Muscle of back (tissue), 11 donors: ENCODE measurements around the gene DUSP28. TPM values are rescaled to one million over a fixed set of nuclear protein-coding genes. Genes with fewer than 3 reads are reported as not detected.

Experiments
- DNase-seq, 3 donors: peaks; one replicate each; pipeline versions ENCODE4 v3.0.0 to v3.0.0-alpha.2; 2013
- polyA plus RNA-seq, 10 donors: library from polyadenylated mRNA; unstranded; fragments of 120-200 nt; gene quantifications; one replicate each; pipeline ENCODE4 v1.2.1, GENCODE V29; 2013; ENCODE audit not compliant: insufficient read length in 10 of 10

Gene DUSP28
- polyA plus RNA-seq, 10 donors: 8.1 to 11.0 (median 9.6) TPM

DNA sequence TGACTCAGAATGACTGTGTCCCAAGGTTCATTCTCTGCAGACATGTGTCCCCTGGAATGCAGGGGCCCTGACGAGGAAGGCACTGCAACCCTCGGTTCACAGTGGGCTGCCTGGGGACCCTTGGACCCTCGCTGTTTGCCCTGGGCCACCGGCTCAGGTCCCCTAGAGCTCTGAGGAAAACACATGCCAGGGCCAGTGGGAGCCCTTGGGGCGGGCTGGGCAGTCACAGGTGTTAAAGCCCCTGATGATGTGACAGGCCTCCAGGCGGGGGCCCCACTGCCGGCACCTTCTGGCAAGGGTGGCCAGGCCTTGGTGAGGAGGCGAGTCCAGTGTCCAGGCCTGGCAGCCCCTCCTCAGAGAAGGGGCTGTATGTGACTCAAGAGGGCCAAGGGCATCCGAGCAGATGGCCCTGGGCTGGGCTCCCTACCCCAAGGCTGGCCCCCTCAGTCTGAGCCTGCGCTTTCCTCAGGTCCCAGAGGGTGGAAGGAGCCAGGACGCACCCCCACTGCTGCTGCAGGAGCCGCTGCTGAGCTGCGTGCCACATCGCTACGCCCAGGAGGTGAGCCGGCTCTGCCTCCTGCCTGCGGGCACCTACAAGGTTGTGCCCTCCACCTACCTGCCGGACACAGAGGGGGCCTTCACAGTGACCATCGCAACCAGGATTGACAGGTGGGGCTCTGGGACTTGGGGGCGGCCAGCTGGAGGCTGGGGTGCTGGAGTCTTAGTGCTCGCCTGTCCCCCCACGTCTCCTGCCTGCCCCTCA is 37.4 kb downstream of the DUSP28 start:
- no peak for DNase-seq

DNA sequence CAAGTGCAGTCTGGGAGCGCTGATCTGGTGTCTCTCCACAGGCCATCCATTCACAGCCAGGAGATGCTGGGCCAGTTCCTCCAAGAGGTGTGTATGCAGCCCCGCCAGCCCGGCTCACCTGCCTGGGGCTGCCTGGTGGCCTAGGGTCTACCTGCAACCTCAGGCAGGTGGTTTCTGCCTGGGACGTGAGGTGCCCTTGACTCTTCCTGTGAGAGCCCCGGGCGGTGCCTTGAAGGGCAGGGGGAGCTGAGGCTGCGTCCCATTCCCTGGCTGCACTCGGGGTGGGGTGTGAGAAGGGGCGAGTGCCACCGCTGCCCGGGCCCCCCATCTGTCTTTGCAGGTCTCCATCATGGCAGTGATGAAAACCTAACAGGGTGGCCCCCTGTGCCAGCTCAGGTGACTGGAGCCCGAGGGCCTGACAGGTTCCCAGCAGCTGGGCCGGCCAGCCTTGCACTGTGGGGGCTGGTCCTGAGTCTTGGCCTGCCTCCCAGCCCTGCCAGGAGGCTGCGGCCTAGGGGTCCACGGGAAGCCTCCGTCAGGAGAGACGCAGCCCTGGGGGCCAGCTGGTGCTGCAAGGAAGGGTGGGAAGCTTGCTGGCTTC is 38.3 kb downstream of the DUSP28 start:
- DNase-seq: no peak

DNA sequence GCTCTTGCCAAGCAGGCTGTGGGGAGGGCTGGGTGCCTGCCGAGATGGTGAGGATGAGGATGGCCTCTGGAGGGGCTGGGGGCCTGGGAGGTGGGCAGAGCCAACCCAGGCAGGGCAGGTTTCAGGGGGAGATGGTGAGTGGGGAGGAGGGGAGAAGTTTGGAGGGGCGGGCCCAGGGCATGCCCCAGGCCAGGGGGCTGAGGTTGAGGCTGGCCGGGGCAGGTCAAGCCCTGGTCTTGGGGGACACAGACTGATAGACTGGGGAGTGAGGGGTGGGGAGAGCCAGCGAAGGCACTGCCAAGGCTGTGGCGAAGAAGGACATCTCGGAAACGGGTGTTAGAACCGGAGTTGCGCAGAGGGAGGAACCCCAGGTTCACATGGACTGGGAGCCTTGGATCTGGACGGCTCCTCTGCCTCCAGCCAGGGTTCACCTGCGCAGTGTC is 39.0 kb downstream of the DUSP28 start:
- no peak for DNase-seq

DNA sequence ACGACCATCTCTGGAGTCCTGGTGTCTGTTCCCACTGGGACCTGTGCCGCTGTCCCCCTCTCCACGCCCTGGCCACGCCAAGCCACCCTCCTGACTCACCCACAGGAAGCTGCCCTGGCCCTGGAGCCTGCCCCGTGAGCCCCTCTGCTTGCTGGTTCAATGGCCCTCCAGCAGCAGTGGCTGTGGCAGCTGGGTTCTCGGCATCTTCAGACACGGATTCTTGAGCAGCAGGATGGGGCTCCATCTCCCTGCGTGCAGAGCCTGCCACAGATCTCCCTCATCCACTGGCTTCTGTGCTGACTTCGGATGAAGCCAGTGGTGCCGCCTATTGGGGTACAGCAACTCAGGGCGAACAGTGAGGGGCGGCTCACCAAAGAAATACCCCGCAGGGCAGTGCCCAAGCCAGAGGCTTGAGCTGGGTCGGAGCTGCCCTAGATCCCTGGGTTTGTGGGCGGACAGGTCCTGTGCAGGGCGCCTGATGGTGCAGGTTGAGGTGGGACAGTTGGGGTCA is 40.3 kb downstream of the DUSP28 start:
- DNase-seq: no peak

DNA sequence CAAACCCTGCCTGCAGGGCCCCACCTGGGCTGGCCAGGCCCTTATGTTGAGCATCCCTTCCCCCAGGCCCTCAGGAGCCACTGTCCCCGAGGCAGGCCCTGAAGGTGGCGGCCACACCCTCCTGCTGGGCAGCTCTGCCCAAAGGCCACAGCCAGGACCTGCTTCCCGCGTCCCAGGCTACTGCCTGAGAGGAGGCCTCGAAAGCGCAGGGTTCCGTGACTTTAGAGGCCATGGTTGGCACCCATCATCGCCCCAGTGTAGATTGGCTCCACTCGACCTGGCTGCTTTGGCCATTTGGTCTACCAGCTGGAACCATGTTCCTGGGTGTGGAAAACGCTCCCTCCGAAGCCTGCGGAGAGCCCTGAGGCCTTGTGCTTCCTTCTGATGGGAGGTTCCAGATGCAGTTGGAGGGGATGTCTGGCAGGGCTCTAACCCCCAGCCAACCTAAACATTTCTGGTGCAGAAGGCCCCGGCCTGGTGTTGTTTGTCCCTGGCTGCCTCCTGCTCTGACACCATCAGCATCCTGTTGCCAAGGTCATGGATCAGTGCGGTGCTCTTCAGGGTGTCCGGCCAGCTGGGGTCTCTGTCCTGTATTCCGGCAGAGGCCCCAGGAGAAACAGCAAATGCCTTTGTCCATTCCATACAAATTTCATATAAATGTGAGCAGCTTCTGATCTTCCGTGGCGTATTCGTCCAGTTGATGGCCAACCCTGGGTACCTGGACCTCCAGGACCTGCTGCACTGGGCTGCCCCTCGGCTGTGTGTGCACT is 41.1 kb downstream of the DUSP28 start:
- no peak for DNase-seq

DNA sequence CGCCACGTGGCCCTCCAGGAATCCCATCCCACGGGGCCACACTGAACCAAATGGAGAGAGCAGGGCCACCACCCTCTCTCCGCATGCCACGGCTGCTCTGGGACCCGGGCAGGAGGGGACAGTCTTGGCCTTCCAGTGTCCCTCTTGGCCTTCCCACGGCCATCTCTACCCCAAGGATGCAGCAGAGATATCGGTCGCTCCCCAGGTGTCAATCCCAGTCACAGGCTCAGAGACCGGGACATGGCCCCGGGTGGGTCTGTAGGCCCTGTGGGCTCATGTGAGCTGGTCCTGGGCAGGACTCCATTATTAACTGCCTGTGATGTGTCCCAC is 41.6 kb downstream of the DUSP28 start:
- no peak for DNase-seq

DNA sequence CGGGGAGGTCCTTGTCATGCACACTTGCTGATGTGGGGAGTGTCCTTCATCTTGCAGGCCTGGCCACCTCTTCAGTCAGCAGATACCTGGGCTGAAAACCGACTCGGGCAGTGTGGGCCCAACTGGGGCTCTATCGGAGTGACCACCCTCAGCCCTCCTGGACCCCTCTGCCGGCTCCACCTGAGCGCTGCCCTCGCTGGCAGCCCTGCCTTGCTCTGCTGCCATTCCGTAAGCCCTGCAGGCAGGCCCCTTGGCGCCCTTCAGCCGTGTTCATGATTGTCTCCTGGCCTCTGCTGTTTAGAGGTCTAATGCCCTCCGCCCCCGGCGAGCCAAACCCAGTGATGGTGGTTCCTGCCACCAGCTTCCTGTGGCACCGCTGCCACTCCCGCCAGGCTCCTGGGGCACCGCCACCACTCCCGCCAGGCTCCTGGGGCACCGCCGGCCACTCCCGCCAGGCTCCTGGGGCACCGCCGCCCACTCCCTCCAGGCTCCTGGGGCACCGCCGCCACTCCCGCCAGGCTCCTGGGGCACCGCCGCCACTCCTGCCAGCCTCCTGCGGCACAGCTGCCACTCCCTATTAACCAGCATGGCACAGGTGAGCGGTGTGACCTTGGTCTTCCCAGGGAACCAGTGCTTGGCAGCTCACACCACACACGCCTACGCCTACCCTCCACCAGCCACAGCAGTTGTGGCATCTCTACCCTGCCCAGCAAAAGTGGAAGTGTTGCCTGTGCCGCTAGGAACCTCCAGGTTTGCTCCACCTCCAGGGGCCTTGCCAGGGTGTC is 42.3 kb downstream of the DUSP28 start:
- DNase-seq: no peak

DNA sequence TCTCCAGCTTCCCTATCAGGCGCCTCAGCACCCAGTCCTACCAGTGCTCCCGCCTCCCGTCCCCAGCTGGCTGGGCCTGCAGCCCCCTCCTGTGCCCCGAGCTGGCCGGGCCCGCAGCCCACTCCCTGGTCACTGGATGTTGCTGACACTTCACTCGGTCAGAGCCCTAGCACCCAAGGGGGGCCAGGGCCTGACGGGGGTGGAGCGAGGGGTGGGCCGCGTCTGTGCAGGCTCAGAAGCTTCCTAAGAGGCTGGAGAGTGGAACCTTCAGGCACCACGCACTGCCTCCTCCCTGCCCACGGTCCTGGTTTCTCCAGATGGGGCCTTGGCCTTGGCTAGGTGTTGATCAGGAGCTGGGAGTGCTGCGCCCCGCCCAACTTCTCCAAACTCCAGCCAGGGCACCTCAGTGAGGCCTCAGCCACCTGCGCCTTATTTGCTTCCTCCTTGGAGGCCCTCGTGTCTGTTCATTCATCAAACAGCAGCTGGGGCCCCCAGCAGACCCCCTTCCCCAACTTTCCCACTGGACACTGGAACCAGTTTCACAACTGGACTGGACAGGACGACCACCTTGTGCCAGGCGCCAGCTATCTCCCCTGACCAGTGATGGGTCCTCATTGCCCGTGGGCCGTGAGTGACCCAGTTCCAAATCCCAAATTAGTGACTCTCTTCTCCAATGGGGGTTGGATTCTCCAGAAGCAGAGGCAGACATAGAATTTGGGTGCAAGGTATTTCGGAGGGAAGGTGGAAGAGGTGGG is 43.1 kb downstream of the DUSP28 start:
- DNase-seq: no peak

DNA sequence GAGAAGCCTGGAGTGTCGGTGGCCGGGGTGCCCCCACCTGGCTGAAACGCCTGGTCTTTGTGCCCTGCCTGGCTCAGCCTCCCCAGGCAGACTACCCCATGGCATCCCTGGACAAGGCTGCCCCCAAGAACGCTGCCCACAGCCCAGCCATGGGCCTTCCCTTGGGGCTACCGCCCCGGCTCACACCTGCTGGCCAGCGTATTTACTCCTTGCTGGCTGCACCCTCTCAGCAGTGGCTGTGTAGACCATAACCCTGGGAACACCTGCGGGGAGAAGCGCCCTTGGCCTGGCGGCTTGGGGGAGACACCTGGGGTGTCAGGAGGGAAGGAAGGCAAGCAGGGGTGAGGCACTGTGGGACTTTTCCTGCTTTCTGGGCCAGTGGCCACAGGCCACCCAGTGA is 43.7 kb downstream of the DUSP28 start:
- no peak for DNase-seq

DNA sequence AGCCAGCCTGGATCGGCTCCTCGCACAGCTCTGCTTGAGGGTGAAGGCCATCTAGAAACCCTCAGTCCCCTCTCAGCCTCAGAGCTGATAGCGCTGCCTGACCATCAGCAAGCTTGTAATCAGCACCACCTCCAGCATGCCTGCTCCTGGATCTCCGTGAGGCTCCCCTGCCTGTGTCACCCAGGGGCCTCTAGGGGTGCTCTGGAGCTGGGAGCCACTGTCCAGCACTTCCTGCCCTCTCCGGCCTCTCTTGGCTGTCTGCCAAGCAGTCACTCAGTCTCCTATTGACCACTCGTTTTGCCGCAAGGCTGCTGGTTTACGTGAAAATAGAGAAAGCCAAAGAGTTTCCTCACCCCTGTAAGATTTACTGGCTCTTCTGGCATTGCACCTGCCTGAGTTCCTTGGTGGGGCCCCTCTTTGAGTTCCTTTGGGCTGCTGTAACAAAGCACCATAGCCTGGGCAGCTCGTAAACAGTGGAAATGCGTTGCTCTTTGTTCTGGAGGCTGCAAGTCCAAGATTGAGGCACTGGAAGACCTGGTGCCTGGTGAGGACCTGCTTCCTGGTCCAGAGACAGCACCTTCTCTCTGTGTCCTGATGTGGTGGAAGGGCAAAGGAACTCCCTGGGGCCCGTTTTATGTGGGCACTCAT is 44.3 kb downstream of the DUSP28 start:
- DNase-seq: peak in 2 of 3 donors; percentile 56 to 75

DNA sequence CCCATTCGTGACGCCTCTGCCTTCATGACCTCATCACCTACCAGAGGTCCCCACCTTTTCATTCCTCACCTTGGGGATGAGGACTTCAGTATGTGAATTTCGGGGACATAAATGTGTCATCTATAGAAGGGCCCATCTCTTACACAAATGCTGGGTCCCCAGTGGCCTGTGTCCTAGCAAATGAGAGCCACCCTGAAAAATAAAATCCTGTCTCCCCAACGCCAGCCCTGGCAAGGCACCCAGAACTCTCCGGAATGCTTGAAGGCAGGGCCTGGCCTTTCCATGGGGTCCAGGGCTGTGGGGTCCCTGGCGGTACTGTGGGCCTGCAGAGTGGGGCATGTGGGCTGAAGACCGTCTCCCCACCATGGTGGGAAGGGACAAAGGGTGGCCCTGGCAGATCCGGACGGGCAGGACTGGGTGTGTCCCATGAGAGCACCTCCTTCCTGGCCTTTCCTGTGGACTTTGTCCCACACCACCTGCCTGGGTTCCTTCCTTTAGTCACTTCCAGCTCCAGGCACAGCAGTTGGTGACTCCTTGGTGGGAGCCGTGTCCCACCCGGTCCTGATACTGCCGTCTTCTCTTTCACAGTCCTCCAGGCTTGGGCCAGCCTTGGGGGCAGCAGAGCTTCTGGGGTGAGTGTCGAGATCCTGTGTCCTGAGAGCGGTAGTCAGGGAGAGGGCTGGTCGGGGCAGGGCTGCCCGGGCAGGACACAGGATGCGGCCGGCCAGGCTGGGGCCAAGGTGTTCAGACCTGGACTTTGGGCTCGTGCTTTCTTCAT is 45.0 kb downstream of the DUSP28 start:
- DNase-seq: no peak

DNA sequence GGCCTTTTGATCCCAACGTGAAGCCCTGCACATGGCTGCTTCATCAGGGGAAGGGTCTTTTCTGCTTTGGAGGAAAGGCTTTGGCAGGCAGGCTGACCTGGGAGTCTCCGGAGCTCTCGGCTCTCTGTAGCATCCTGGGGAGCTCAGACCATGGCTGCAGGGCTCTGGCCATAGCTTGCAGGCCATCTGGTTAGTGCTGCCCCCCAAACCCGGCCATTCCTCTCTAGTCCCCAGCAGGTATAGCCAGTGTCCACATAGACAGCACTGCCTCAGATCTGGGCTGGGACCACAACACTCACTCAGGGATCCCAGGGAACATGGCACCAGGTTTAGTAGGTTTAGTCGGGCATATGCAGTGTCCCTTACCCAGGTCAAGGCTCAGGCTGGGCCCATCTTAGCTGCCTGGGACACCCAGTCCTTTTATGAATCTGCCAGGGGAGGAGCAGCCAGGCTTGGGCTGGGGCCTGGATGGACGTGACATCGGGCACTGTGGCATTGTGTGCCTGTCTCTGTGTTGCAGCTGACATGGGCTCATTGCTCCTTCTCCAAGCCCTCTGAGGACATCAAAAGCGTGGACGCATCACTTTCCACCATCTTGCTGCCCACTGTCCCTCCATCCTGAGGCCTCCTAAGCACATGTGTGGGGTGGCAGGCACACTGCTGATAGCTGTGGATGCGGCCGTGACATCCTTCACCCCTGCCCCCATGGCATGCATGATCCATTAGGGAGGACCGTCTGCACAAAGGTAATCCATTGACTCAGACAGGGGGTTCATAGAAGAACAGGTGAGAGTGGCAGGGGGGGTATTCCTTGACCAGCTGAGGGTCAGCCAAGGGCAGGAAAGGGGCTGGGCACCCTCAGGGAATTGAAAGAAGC is 45.9 kb downstream of the DUSP28 start:
- no peak for DNase-seq

DNA sequence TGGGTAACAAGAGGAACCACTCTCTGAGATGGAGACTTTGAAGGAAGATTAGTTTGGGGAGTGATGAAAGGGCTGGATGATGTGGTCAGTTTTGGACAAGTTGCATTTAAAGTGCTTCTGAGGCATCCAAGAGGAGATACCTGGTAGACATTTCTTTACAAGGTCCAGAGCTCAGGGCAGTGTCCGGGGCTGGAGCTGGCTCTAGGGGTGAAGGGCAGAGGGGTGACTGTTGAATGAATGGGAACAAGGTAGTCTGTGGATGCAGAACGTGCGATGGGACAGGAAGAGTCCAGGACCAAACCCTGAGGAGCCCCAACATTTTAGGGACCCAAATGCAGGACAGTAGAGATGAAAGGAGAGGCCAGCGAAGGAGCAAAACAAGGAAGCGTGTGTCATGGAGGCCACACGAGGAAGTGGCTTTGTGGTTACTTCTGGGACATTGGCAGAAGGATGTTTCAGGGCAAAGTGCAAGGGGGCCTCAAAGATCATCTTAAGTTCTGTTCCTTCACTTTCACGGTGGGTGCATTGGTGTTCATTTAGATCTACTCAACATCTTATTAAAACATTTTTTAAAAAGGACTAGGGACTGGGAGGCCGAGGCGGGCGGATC is 51.5 kb downstream of the DUSP28 start:
- DNase-seq: no peak

Other genes starting within 250 kb of the DUSP28 start
- 100 to 1,000 TPM in 2 of 10 donors, 10 to 100 TPM in 8; 62.2 to 112 (median 88.4) TPM for gene GPC1, start 124.7 kb upstream of the DUSP28 start, polyA plus RNA-seq
- gene ANKMY1, start 2.4 kb upstream of the DUSP28 start, polyA plus RNA-seq: 1 to 10 TPM; 6.1 to 9.6 (median 7.5) TPM
- gene RNPEPL1, start 8.1 kb downstream of the DUSP28 start, polyA plus RNA-seq: 10 to 100 TPM; 23.6 to 35.6 (median 26.6) TPM
- gene CAPN10, start 26.4 kb downstream of the DUSP28 start, polyA plus RNA-seq: 10 to 100 TPM; 11.0 to 22.2 (median 15.0) TPM
- 1 to 10 TPM in 8 of 10 donors, under 1 TPM in 2; 0.52 to 3.0 (median 1.4) TPM for gene GPR35, start 65.1 kb downstream of the DUSP28 start, polyA plus RNA-seq
- 1 to 10 TPM in 4 of 10 donors, under 1 TPM in 6; 0.32 to 1.6 (median 0.74) TPM for gene AQP12B, start 122.5 kb downstream of the DUSP28 start, polyA plus RNA-seq
- gene AQP12A, start 131.5 kb downstream of the DUSP28 start, polyA plus RNA-seq: under 1 TPM in 4 of 10 donors, not detected in 6; 0.57 to 0.76 (median 0.65) TPM